ENCODE results near the gene RAE1. TPM values are rescaled to one million over a fixed set of nuclear protein-coding genes. Genes with fewer than 3 reads are reported as not detected.

Gene RAE1
- total and polyA plus RNA-seq, 2 of the 4 experiments (the other 2 are of a cell fraction) = 32.8 to 80.5 TPM

DNA sequence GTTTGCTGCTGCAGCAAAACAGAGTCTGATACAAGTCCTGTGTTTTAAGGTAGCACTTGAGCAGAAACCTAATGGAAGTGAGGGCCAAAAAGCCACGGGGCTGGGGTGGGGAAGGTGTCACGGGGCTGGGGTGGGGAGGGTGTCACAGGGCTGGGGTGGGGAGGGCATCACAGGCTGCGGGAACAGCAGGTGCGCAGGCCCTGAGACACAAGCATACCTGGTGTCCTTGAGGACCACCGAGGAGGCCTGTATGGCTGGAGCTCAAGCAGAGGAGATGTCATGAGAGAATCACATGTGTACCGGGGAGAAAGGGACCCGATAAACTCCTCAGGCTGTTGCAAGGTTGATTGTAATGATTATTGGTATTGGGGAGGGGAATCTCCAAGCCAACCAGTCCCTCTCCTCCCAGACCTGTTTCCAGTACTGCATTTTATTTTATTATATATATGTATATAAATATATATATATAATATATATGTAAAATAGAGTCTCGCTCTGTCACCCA, 35.0 kb upstream of the RAE1 start:
- Histone ChIP-seq H2AFZ (replicated peaks; ENCODE audit: low read length, poor library complexity) (no peak overlapping the region), H3K56ac (ENCODE audit: extremely low read depth, insufficient read depth, low read length) (no peak overlapping the region), H2BK20ac (ENCODE audit: low read depth, low read length) (no peak overlapping the region), H3K9me1 (ENCODE audit: insufficient read depth, low read length) (no peaks in the 10 kb centered on the region), H4K8ac (ENCODE audit: low read depth in 2 of 2, low read length in 2 of 2) (no peak overlapping the region), H3K18ac (ENCODE audit: low read depth, low read length) (no peak overlapping the region), H2BK15ac (ENCODE audit: low read depth, low read length) (no peak overlapping the region), H2AK9ac (replicated peaks; ENCODE audit: low read depth, low read length, poor library complexity) (no peak overlapping the region), H3K9ac (ENCODE audit: low read depth, low read length) (no peak overlapping the region), H3K27me3 (ENCODE audit: control insufficient read depth, insufficient read depth, low read length) (no peaks in the 10 kb centered on the region; the same call in 1 of the 2 replicates), H3K23ac (ENCODE audit: low read depth, low read length) (no peak overlapping the region), H3K9me3 (ENCODE audit: control insufficient read depth, insufficient read depth, low read length) (no peaks in the 10 kb centered on the region), H3K79me1 (ENCODE audit: low read depth in 1 of 2, low read length in 2 of 2) (no peaks in the 10 kb centered on the region), H3K27ac (ENCODE audit: insufficient read depth, low read length) (no peak overlapping the region), H2AK5ac (ENCODE audit: low read depth, low read length) (no peak overlapping the region), H4K20me1 (ENCODE audit: insufficient read depth, low read length) (no peaks in the 10 kb centered on the region), H3K4me3 (ENCODE audit: insufficient read depth, low read depth, low read length) (no peak overlapping the region), H3K4me2 (ENCODE audit: low read depth, low read length) (no peak overlapping the region), H3K4ac (ENCODE audit: low read depth, low read length) (no peak overlapping the region), H4K91ac (ENCODE audit: insufficient read depth, low read depth, low read length) (no peak overlapping the region), H3K4me1 (ENCODE audit: control insufficient read depth, insufficient read depth, low read length) (no peaks in the 10 kb centered on the region), H3K14ac (replicated peaks; ENCODE audit: low read depth, low read length) (no peak overlapping the region), H2BK5ac (ENCODE audit: low read depth, low read length, poor library complexity, severe bottlenecking) (no peak overlapping the region), H2BK120ac (ENCODE audit: low read depth, low read length) (no peak overlapping the region), H3K36me3 (ENCODE audit: control insufficient read depth, insufficient read depth, low read length) (no peaks in the 10 kb centered on the region), H4K5ac (ENCODE audit: low read depth, low read length) (no peak overlapping the region)
- ATAC-seq (ENCODE audit: low read depth) (no peak), DNase-seq (no peak)
- POLR2A ChIA-PET (ENCODE audit: unreplicated experiment) = no interaction called here
- in situ Hi-C loops (cut with MboI; ENCODE audit: low sequenced_read_pairs) (no loop called here), intact Hi-C loops (cut with micrococcal nuclease) (no loop called here), dilution Hi-C loops (cut with HindIII; ENCODE audit: low sequenced_read_pairs, unreplicated experiment) (no loop called here)
- TF ChIP-seq, protein P1, sequence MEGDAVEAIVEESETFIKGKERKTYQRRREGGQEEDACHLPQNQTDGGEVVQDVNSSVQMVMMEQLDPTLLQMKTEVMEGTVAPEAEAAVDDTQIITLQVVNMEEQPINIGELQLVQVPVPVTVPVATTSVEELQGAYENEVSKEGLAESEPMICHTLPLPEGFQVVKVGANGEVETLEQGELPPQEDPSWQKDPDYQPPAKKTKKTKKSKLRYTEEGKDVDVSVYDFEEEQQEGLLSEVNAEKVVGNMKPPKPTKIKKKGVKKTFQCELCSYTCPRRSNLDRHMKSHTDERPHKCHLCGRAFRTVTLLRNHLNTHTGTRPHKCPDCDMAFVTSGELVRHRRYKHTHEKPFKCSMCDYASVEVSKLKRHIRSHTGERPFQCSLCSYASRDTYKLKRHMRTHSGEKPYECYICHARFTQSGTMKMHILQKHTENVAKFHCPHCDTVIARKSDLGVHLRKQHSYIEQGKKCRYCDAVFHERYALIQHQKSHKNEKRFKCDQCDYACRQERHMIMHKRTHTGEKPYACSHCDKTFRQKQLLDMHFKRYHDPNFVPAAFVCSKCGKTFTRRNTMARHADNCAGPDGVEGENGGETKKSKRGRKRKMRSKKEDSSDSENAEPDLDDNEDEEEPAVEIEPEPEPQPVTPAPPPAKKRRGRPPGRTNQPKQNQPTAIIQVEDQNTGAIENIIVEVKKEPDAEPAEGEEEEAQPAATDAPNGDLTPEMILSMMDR (conservative IDR thresholded peaks at IDR 0.05; ENCODE audit: low read depth, low read length) = no peak
- no peak for TF ChIP-seq POLR2A (IDR thresholded peaks at IDR 0.05; ENCODE audit: low read depth, low read length)
- no peak for TF ChIP-seq CHD1 (IDR thresholded peaks at IDR 0.05; ENCODE audit: low read depth, low read length)
- TF ChIP-seq MXI1 (IDR thresholded peaks at IDR 0.05; ENCODE audit: borderline replicate concordance, low read depth, low read length) = no peak
- no peak for TF ChIP-seq FOS (IDR thresholded peaks at IDR 0.05; ENCODE audit: low read depth, low read length)
- TF ChIP-seq, protein P2, sequence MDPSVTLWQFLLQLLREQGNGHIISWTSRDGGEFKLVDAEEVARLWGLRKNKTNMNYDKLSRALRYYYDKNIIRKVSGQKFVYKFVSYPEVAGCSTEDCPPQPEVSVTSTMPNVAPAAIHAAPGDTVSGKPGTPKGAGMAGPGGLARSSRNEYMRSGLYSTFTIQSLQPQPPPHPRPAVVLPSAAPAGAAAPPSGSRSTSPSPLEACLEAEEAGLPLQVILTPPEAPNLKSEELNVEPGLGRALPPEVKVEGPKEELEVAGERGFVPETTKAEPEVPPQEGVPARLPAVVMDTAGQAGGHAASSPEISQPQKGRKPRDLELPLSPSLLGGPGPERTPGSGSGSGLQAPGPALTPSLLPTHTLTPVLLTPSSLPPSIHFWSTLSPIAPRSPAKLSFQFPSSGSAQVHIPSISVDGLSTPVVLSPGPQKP (IDR thresholded peaks at IDR 0.05; ENCODE audit: borderline replicate concordance, low read depth, low read length) = no peak
- TF ChIP-seq RCOR1 (IDR thresholded peaks at IDR 0.05; ENCODE audit: insufficient replicate concordance, low read length) = no peak
- TF ChIP-seq, protein P3, sequence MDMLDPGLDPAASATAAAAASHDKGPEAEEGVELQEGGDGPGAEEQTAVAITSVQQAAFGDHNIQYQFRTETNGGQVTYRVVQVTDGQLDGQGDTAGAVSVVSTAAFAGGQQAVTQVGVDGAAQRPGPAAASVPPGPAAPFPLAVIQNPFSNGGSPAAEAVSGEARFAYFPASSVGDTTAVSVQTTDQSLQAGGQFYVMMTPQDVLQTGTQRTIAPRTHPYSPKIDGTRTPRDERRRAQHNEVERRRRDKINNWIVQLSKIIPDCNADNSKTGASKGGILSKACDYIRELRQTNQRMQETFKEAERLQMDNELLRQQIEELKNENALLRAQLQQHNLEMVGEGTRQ (IDR thresholded peaks at IDR 0.05; ENCODE audit: low read depth, low read length) = no peak
- TF ChIP-seq MAZ (IDR thresholded peaks at IDR 0.05; ENCODE audit: borderline replicate concordance, low read depth, low read length) = no peak
- TF ChIP-seq CEBPB (IDR thresholded peaks at IDR 0.05; ENCODE audit: low read depth, low read length) = no peak
- TF ChIP-seq NFE2L2 (IDR thresholded peaks at IDR 0.05; ENCODE audit: low read depth, low read length) = no peak
- no peak for TF ChIP-seq MAFK (IDR thresholded peaks at IDR 0.05; ENCODE audit: low read depth, low read length)
- TF ChIP-seq RAD21 (IDR thresholded peaks at IDR 0.05; ENCODE audit: low read length) = no peak
- no peak for TF ChIP-seq BHLHE40 (IDR thresholded peaks at IDR 0.05; ENCODE audit: low read depth, low read length)
- CTCF ChIA-PET = no interaction called here
- no TSS peak for BruUV-seq (replicated peaks)
- no CpG with 5 or more reads among the region's 8 CpGs for WGBS, 2 experiments (ENCODE audit: extremely low coverage in 2 of 2, insufficient read length in 1 of 2)

Measured in IMR-90 (cell line).